SK-N-SH treated with all-trans-retinoic acid at 6 μM for 48 hours (cell line): ENCODE results near the gene PRKD2.

Experiments used
- ATAC-seq: fragments of 200-7000 bp; cut with Tn5 transposase; 3 replicates; pipeline ENCODE4 v1.9.1; 2020; ENCODE audit warnings: mild to moderate bottlenecking, moderate library complexity
- ARNTL ChIP-seq: fragments of 450-650 bp; formaldehyde crosslinking; IDR thresholded peaks from 2 replicates; pipeline ENCODE4 v1.5.0; 2020; ENCODE audit warnings: low read depth, mild to moderate bottlenecking, moderate library complexity, borderline replicate concordance
- BACH2 ChIP-seq: fragments of 250-450 bp; sonication (Bioruptor Pico); IDR thresholded peaks from 2 replicates; pipeline ENCODE4 v1.9.0; 2021; ENCODE audit warnings: mild to moderate bottlenecking, borderline replicate concordance
- ESRRG ChIP-seq: fragments of 250-450 bp; sonication (Bioruptor Pico); IDR thresholded peaks from 2 replicates; pipeline ENCODE4 v1.6.1; 2021; ENCODE audit warnings: mild to moderate bottlenecking
- ISL1 ChIP-seq: fragments of 250-450 bp; sonication (Bioruptor Pico); IDR thresholded peaks from 2 replicates; pipeline ENCODE4 v2.1.2; 2022; ENCODE audit warnings: mild to moderate bottlenecking, moderate library complexity
- OSR1 ChIP-seq: fragments of 250-450 bp; sonication (Bioruptor Pico); IDR thresholded peaks from 2 replicates; pipeline ENCODE4 v1.8.0; 2022; ENCODE audit warnings: moderate library complexity, mild to moderate bottlenecking, inconsistent platforms
- PPARA ChIP-seq: fragments of 250-450 bp; sonication (Bioruptor Pico); IDR thresholded peaks from 2 replicates; pipeline ENCODE4 v1.5.0; 2020; ENCODE audit warnings: mild to moderate bottlenecking, borderline replicate concordance
- RARB ChIP-seq: fragments of 250-450 bp; sonication (Bioruptor Pico); IDR thresholded peaks from 2 replicates; pipeline ENCODE4 v1.8.0; 2021; ENCODE audit warnings: mild to moderate bottlenecking, moderate library complexity
- SNAI2 ChIP-seq: fragments of 250-450 bp; sonication (Bioruptor Pico); IDR thresholded peaks from 2 replicates; pipeline ENCODE4 v1.5.0; 2020; ENCODE audit warnings: mild to moderate bottlenecking, moderate library complexity
- TCF4 ChIP-seq: fragments of 250-450 bp; sonication (Bioruptor Pico); IDR thresholded peaks from 2 replicates; pipeline ENCODE4 v1.8.0; 2021; ENCODE audit warnings: mild to moderate bottlenecking, moderate library complexity, borderline replicate concordance
- ZC3H10 ChIP-seq: fragments of 250-450 bp; sonication (Bioruptor Pico); IDR thresholded peaks from 2 replicates; pipeline ENCODE4 v1.5.1; 2021; ENCODE audit warnings: mild to moderate bottlenecking, moderate library complexity
- ZFP3 ChIP-seq: fragments of 250-450 bp; sonication (Bioruptor Pico); IDR thresholded peaks from 2 replicates; pipeline ENCODE4 v1.5.0; 2020; ENCODE audit warnings: mild to moderate bottlenecking, moderate library complexity
- ZFP30 ChIP-seq: fragments of 450-650 bp; formaldehyde crosslinking; IDR thresholded peaks from 2 replicates; pipeline ENCODE4 v1.5.0; 2022; ENCODE audit warnings: mild to moderate bottlenecking, moderate library complexity
- ZNF565 ChIP-seq: fragments of 450-650 bp; formaldehyde crosslinking; conservative IDR thresholded peaks from 2 replicates; pipeline ENCODE4 v1.5.0; 2020; ENCODE audit warnings: low read depth, mild to moderate bottlenecking, moderate library complexity
- ZNF8 ChIP-seq: fragments of 450-650 bp; formaldehyde crosslinking; IDR thresholded peaks from 2 replicates; pipeline ENCODE4 v1.5.0; 2020; ENCODE audit warnings: mild to moderate bottlenecking, moderate library complexity
- TF ChIP-seq, protein P1 (sequence below): fragments of 250-450 bp; sonication (Bioruptor Pico); IDR thresholded peaks from 2 replicates; pipeline ENCODE4 v1.8.0; 2021; ENCODE audit warnings: low read depth, mild to moderate bottlenecking, moderate library complexity, borderline replicate concordance
- TF ChIP-seq, protein P2 (sequence below): fragments of 250-450 bp; sonication (Bioruptor Pico); IDR thresholded peaks from 2 replicates; pipeline ENCODE4 v1.5.1; 2021; ENCODE audit warnings: mild to moderate bottlenecking, moderate library complexity
- TF ChIP-seq, protein P3 (sequence below): fragments of 250-450 bp; sonication (Bioruptor Pico); IDR thresholded peaks from 2 replicates; pipeline ENCODE4 v1.5.1; 2020; ENCODE audit warnings: low read depth, mild to moderate bottlenecking, moderate library complexity
- TF ChIP-seq, protein P4 (sequence below): fragments of 250-450 bp; sonication (Bioruptor Pico); IDR thresholded peaks from 2 replicates; pipeline ENCODE4 v1.5.0; 2020; ENCODE audit warnings: mild to moderate bottlenecking, moderate library complexity
- TF ChIP-seq, protein P5 (sequence below): fragments of 250-450 bp; sonication (Bioruptor Pico); IDR thresholded peaks from 2 replicates; pipeline ENCODE4 v1.8.0; 2020; ENCODE audit warnings: mild to moderate bottlenecking, moderate library complexity, borderline replicate concordance

The PRKD2 gene

DNA sequence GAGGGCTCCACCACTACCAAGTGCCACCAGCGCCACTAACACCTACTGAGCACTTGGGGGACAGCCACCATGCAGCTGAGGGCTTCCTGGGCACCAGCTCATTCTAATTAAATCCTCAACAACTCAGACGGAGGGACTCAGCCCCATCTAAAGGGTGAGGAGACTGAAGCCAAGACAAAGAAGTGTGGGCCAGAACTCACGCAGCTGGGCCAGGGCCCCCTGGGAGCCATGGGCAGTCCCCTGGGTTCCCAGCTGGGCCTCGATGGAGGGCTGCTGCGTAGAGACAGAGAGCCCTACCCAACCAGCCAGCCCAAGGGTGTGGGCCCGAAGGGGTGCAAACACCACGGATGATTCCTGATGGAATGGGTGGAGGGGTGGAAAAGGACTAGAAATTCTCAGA is 12.8 kb upstream of the PRKD2 start (continued):
- TF ChIP-seq BACH2 (CRISPR knock-in tag): no peak

DNA sequence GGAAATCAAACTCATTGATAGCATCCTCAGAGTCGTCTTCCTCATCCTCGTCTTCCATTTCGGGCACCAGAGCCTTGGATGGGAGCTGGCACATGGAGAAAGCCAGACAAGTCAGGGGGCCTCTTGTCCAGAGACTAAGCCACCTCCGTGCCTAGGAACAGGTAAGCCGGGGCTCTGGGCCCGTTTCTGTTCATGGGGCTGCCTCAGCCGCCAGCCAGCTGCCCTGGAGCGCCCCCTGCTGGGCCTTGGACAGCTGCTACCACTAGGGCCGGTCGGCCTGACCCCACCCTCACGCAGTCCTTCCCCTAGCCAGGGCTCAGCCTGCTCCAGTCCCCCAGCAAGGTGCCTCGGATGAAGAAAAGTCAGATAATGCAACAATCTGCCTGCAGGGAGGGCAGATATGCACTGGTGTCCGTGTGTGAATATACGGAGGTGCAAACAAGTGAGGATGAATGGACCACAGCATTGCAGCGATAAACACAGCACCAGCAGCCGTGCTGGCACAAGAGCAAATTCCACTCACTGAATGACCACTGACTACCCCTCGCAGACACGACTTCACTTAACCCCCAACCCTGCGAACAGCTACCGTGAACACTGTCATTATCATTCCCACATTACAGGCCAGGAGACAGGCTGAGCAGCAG is 11.9 kb upstream of the PRKD2 start:
- TF ChIP-seq ARNTL (CRISPR knock-in tag): no peak
- TF ChIP-seq TCF4 (CRISPR knock-in tag): no peak
- no peak for TF ChIP-seq ZNF8 (CRISPR knock-in tag)
- TF ChIP-seq, protein P1, sequence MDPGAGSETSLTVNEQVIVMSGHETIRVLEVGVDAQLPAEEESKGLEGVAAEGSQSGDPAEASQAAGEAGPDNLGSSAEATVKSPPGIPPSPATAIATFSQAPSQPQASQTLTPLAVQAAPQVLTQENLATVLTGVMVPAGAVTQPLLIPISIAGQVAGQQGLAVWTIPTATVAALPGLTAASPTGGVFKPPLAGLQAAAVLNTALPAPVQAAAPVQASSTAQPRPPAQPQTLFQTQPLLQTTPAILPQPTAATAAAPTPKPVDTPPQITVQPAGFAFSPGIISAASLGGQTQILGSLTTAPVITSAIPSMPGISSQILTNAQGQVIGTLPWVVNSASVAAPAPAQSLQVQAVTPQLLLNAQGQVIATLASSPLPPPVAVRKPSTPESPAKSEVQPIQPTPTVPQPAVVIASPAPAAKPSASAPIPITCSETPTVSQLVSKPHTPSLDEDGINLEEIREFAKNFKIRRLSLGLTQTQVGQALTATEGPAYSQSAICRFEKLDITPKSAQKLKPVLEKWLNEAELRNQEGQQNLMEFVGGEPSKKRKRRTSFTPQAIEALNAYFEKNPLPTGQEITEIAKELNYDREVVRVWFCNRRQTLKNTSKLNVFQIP (CRISPR knock-in tag): no peak
- TF ChIP-seq, protein P2, sequence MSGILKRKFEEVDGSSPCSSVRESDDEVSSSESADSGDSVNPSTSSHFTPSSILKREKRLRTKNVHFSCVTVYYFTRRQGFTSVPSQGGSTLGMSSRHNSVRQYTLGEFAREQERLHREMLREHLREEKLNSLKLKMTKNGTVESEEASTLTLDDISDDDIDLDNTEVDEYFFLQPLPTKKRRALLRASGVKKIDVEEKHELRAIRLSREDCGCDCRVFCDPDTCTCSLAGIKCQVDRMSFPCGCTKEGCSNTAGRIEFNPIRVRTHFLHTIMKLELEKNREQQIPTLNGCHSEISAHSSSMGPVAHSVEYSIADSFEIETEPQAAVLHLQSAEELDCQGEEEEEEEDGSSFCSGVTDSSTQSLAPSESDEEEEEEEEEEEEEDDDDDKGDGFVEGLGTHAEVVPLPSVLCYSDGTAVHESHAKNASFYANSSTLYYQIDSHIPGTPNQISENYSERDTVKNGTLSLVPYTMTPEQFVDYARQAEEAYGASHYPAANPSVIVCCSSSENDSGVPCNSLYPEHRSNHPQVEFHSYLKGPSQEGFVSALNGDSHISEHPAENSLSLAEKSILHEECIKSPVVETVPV (CRISPR knock-in tag): no peak
- ATAC-seq: peak; percentile 85

DNA sequence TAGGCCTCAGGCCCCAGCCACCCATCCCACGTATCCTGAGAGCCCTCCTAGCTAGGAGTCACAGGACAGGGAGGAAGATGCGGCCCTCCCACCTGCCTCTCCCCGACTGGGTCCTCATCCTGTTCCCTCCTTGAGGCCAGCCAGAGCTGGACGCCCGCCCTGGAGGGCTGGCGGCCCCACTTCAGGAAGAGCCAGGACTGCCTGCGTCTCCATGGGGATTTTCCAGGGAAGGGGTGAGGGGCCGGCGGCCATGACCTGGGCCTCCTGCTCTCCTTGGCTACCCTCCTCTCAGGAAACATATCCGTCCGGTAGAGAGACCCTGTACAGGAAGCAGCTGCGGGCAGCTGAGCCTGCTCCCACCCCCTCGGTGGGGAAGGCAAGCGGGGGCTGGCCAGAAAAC is 11.3 kb upstream of the PRKD2 start:
- ATAC-seq: no peak
- no peak for TF ChIP-seq ZC3H10 (CRISPR knock-in tag)
- TF ChIP-seq TCF4 (CRISPR knock-in tag): no peak
- no peak for TF ChIP-seq ESRRG (CRISPR knock-in tag)
- no peak for TF ChIP-seq ZFP30 (CRISPR knock-in tag)
- no peak for TF ChIP-seq SNAI2 (CRISPR knock-in tag)
- TF ChIP-seq ZFP3 (CRISPR knock-in tag): no peak
- TF ChIP-seq ISL1 (CRISPR knock-in tag): no peak
- TF ChIP-seq, protein P3, sequence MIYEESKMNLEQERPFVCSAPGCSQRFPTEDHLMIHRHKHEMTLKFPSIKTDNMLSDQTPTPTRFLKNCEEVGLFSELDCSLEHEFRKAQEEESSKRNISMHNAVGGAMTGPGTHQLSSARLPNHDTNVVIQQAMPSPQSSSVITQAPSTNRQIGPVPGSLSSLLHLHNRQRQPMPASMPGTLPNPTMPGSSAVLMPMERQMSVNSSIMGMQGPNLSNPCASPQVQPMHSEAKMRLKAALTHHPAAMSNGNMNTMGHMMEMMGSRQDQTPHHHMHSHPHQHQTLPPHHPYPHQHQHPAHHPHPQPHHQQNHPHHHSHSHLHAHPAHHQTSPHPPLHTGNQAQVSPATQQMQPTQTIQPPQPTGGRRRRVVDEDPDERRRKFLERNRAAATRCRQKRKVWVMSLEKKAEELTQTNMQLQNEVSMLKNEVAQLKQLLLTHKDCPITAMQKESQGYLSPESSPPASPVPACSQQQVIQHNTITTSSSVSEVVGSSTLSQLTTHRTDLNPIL (CRISPR knock-in tag): no peak
- TF ChIP-seq ZNF8 (CRISPR knock-in tag): no peak
- TF ChIP-seq ZNF565 (CRISPR knock-in tag): no peak
- TF ChIP-seq ARNTL (CRISPR knock-in tag): no peak
- TF ChIP-seq, protein P1 (CRISPR knock-in tag): no peak
- TF ChIP-seq PPARA: no peak
- no peak for TF ChIP-seq OSR1
- TF ChIP-seq, protein P4, sequence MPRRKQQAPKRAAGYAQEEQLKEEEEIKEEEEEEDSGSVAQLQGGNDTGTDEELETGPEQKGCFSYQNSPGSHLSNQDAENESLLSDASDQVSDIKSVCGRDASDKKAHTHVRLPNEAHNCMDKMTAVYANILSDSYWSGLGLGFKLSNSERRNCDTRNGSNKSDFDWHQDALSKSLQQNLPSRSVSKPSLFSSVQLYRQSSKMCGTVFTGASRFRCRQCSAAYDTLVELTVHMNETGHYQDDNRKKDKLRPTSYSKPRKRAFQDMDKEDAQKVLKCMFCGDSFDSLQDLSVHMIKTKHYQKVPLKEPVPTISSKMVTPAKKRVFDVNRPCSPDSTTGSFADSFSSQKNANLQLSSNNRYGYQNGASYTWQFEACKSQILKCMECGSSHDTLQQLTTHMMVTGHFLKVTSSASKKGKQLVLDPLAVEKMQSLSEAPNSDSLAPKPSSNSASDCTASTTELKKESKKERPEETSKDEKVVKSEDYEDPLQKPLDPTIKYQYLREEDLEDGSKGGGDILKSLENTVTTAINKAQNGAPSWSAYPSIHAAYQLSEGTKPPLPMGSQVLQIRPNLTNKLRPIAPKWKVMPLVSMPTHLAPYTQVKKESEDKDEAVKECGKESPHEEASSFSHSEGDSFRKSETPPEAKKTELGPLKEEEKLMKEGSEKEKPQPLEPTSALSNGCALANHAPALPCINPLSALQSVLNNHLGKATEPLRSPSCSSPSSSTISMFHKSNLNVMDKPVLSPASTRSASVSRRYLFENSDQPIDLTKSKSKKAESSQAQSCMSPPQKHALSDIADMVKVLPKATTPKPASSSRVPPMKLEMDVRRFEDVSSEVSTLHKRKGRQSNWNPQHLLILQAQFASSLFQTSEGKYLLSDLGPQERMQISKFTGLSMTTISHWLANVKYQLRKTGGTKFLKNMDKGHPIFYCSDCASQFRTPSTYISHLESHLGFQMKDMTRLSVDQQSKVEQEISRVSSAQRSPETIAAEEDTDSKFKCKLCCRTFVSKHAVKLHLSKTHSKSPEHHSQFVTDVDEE (CRISPR knock-in tag): no peak
- no peak for TF ChIP-seq RARB (CRISPR knock-in tag)
- TF ChIP-seq, protein P5, sequence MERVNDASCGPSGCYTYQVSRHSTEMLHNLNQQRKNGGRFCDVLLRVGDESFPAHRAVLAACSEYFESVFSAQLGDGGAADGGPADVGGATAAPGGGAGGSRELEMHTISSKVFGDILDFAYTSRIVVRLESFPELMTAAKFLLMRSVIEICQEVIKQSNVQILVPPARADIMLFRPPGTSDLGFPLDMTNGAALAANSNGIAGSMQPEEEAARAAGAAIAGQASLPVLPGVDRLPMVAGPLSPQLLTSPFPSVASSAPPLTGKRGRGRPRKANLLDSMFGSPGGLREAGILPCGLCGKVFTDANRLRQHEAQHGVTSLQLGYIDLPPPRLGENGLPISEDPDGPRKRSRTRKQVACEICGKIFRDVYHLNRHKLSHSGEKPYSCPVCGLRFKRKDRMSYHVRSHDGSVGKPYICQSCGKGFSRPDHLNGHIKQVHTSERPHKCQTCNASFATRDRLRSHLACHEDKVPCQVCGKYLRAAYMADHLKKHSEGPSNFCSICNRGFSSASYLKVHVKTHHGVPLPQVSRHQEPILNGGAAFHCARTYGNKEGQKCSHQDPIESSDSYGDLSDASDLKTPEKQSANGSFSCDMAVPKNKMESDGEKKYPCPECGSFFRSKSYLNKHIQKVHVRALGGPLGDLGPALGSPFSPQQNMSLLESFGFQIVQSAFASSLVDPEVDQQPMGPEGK (CRISPR knock-in tag): no peak
- TF ChIP-seq BACH2 (CRISPR knock-in tag): no peak
- TF ChIP-seq, protein P2 (CRISPR knock-in tag): no peak
